C4-2B (cell line): ENCODE measurements around the gene ZNF41.

Experiments
- CTCF ChIP-seq: fragments of 450-650 bp; conservative IDR thresholded peaks from 2 replicates; pipeline ENCODE4 v1.5.1; 2017; ENCODE audit warnings: mild to moderate bottlenecking
- ZFX ChIP-seq: fragments of 450-650 bp; IDR thresholded peaks from 2 replicates; pipeline ENCODE4 v1.6.1; 2017

- TF ChIP-seq CTCF: no peak
- TF ChIP-seq ZFX: no peak
Measured at GRCh38 chrX:47501226-47502074, 18.4 kb upstream of the ZNF41 start.
